HepG2 (cell line): Measurements from ENCODE around the gene WDR59. TPM values are rescaled to one million over a fixed set of nuclear protein-coding genes. Genes with fewer than 3 reads are reported as not detected.
A peak's percentile ranks its signal among the peaks of the same experiment; 100 is the strongest.

Source experiments
- ATAC-seq: fragments of 200-7000 bp; cut with Tn5 transposase; 3 replicates; pipeline ENCODE4 v1.9.1; 2020; ENCODE audit warnings: mild to moderate bottlenecking, moderate library complexity
- BruUV-seq: library from RNA; stranded (reverse); fragments of 400-500 nt; replicated peaks from 2 replicates; lab custom pipeline; 2021; lab: Mats Ljungman, UMichigan
- CTCF ChIA-PET: fragments of 300-600 bp; formaldehyde crosslinking; extraction: SDS; loops from one replicate; lab custom pipeline; 2021; ENCODE audit warnings: low total read pairs, inconsistent platforms, low intra/inter-chr PET ratio; lab: Yijun Ruan, JAX
- POLR2A ChIA-PET: fragments of 350-600 bp; sonication (Branson Sonifier 250); formaldehyde crosslinking; loops from one replicate; lab custom pipeline; 2020; ENCODE audit warnings: antibody characterized with exemption, inconsistent platforms; lab: Yijun Ruan, JAX
- DNase-seq: peaks from one replicate; pipeline ENCODE4 v3.0.0-alpha.2; 2015; ENCODE audit warnings: low spot score
- FAIRE-seq: peaks from 3 replicates; lab custom pipeline; 2011; peaks lifted over from hg19 to GRCh38; lab: Jason Lieb, UNC
- H2AFZ ChIP-seq: one replicate; pipeline ENCODE4 v1.6.1; 2011; ENCODE audit warnings: low read length, inconsistent platforms
- H3K27ac ChIP-seq: fragments of 300-600 bp; 3 replicates; pipeline ENCODE4 v1.8.0; 2011; ENCODE audit warnings: mixed run types, mild to moderate bottlenecking, mixed read lengths, low read length, inconsistent platforms; ENCODE audit not compliant: insufficient read depth; ENCODE audit errors: extremely low read length
- H3K27me3 ChIP-seq, 2 experiments: fragments of 200-600 bp in 1 of 2; 2 replicates in 1 of 2; 3 replicates in 1 of 2; pipeline versions ENCODE4 v1.6.0 to v1.8.0; 2011; ENCODE audit warnings: low read length in 2 of 2, mild to moderate bottlenecking in 2 of 2, moderate library complexity in 2 of 2, inconsistent platforms in 1 of 2; ENCODE audit not compliant: insufficient read depth in 2 of 2, control insufficient read depth in 1 of 2
- H3K36me3 ChIP-seq, 2 experiments: fragments of 200-600 bp in 1 of 2; replicated peaks in 1 of 2; 2 replicates in 1 of 2; 3 replicates in 1 of 2; pipeline versions ENCODE4 v1.5.1 to v1.8.0; 2011; ENCODE audit warnings: low read length in 2 of 2, inconsistent platforms in 1 of 2; ENCODE audit not compliant: insufficient read depth in 2 of 2, control insufficient read depth in 1 of 2
- H3K4me1 ChIP-seq: 2 replicates; pipeline ENCODE4 v1.5.1; 2012; ENCODE audit warnings: low read length, inconsistent platforms; ENCODE audit not compliant: insufficient read depth
- H3K4me2 ChIP-seq: 2 replicates; pipeline ENCODE4 v1.6.0; 2011; ENCODE audit warnings: low read depth, low read length, inconsistent platforms
- H3K4me3 ChIP-seq, 3 experiments: fragments of 200-600 bp in 1 of 3; sonication (generic), shearing (Covaris generic) in 1 of 3; replicated peaks in 1 of 3; 2 replicates each; pipeline ENCODE4 v1.5.1; 2011 to 2016; ENCODE audit warnings: low read length in 3 of 3, inconsistent platforms in 2 of 3, low read depth in 2 of 3, mild to moderate bottlenecking in 2 of 3, control low read depth in 1 of 3, mixed read lengths in 1 of 3; ENCODE audit not compliant: insufficient read depth in 1 of 3
- H3K79me2 ChIP-seq: one replicate; pipeline ENCODE4 v1.6.1; 2011; ENCODE audit warnings: low read length, inconsistent platforms; ENCODE audit not compliant: insufficient read depth
- H3K9ac ChIP-seq: 2 replicates; pipeline ENCODE4 v1.6.0; 2011; ENCODE audit warnings: mild to moderate bottlenecking, low read depth, low read length, inconsistent platforms; ENCODE audit not compliant: insufficient read depth
- H3K9me3 ChIP-seq: 2 replicates; pipeline ENCODE4 v1.5.1; 2012; ENCODE audit warnings: mild to moderate bottlenecking, low read length
- H4K20me1 ChIP-seq: 2 replicates; pipeline ENCODE4 v1.6.0; 2011; ENCODE audit warnings: inconsistent platforms, mild to moderate bottlenecking, low read length, moderate library complexity; ENCODE audit not compliant: insufficient read depth
- ARID4A ChIP-seq: sonication (generic); formaldehyde crosslinking; IDR thresholded peaks from 2 replicates; pipeline ENCODE4 v1.5.0; 2020; ENCODE audit warnings: mild to moderate bottlenecking, missing genetic modification reagents, borderline replicate concordance
- CEBPB ChIP-seq: IDR thresholded peaks from 2 replicates; pipeline ENCODE4 v1.6.1; 2011; ENCODE audit warnings: low read depth, low read length, improper control_type of control experiment, borderline replicate concordance
- CSRNP2 ChIP-seq: sonication (generic); formaldehyde crosslinking; conservative IDR thresholded peaks from 2 replicates; pipeline ENCODE4 v1.8.0; 2022; ENCODE audit warnings: low read depth, missing genetic modification reagents
- ETV6 ChIP-seq: sonication (generic); formaldehyde crosslinking; conservative IDR thresholded peaks from 2 replicates; pipeline ENCODE4 v1.4.0; 2020; ENCODE audit warnings: missing genetic modification reagents
- KLF15 ChIP-seq: sonication (generic); formaldehyde crosslinking; IDR thresholded peaks from 2 replicates; pipeline ENCODE4 v1.8.1; 2023; ENCODE audit warnings: borderline replicate concordance, mild to moderate bottlenecking, inconsistent platforms, missing genetic modification reagents, mixed read lengths
- NCOA5 ChIP-seq: sonication (generic); formaldehyde crosslinking; IDR thresholded peaks from 2 replicates; pipeline ENCODE4 v1.4.0; 2020; ENCODE audit warnings: missing genetic modification reagents
- ZBTB1 ChIP-seq: sonication (generic); formaldehyde crosslinking; IDR thresholded peaks from 2 replicates; pipeline ENCODE4 v1.4.0; 2020; ENCODE audit warnings: missing genetic modification reagents, borderline replicate concordance
- ZNF205 ChIP-seq: IDR thresholded peaks from 2 replicates; pipeline ENCODE4 v1.6.1; 2018; ENCODE audit warnings: missing biosample characterization, missing genetic modification reagents
- ZNF264 ChIP-seq: sonication (generic); formaldehyde crosslinking; IDR thresholded peaks from 2 replicates; pipeline ENCODE4 v1.4.0; 2020; ENCODE audit warnings: missing genetic modification reagents
- ZNF546 ChIP-seq: sonication (generic); formaldehyde crosslinking; conservative IDR thresholded peaks from 2 replicates; pipeline ENCODE4 v1.8.1; 2023; ENCODE audit warnings: mild to moderate bottlenecking, missing genetic modification reagents
- WGBS: methylation state at CpG from one replicate; pipeline ENCODE4 v1.1.6; 2017; ENCODE audit warnings: low lambda C conversion rate; 5-methylcytosine and 5-hydroxymethylcytosine counted together
- in situ Hi-C: cut with HindIII; loops from 2 replicates; pipeline ENCODE4 v1.10.0; 2017; ENCODE audit warnings: low pct_unique_long_range_greater_than_20kb; ENCODE audit not compliant: extremely low pct_ligation_motif_present
- intact Hi-C: fragments of 100-400 bp; cut with micrococcal nuclease; formaldehyde crosslinking; loops from one replicate; pipeline ENCODE4 v1.10.0; 2022; ENCODE audit not compliant: unreplicated experiment
- polyA plus RNA-seq, 8 experiments: library from polyadenylated mRNA; depleted of rRNA in 3 of 8; stranded (reverse) in 7 of 8; unstranded in 1 of 8; fragments of >200 nt; fragmentation: Illumina TruSeq in 4 of 8; extraction: Trizol in 4 of 8; gene quantifications; 2 replicates each; pipeline versions ENCODE4 v1.2.1 to v1.2.3, GENCODE V29; 2011 to 2016; ENCODE audit warnings: low read depth in 4 of 8, missing spikeins in 1 of 8, mixed read lengths in 1 of 8; ENCODE audit not compliant: insufficient read depth in 1 of 8
- total RNA-seq, 5 experiments: library from RNA; depleted of rRNA; stranded (reverse); fragments of >200 nt; fragmentation: Illumina TruSeq; extraction: Trizol; gene quantifications; 2 replicates each; pipeline ENCODE4 v1.2.3, GENCODE V29; 2016; ENCODE audit warnings: low read depth in 1 of 5

Gene WDR59
- total and polyA plus RNA-seq, 2 of the 13 experiments (the other 11 are each of a cell fraction or from before 2014, with no cell fraction given), result 65.2 to 306 TPM

GRCh38 chr16:74850027-74850426, 134.9 kb downstream of the WDR59 start:
- H3K79me2 ChIP-seq, result no peaks in the 10 kb centered on the region
- H3K4me2 ChIP-seq, result no peak overlapping the region
- in situ Hi-C loops, result loop anchor here (5.0 kb wide), 1 partner anchor 33 kb away; no protein-coding TSS in a partner anchor
- FAIRE-seq (no peak), ATAC-seq (no peak), DNase-seq (no peak)
- POLR2A ChIA-PET, result no interaction called here
- H3K36me3 ChIP-seq, result no peaks in the 10 kb centered on the region
- H2AFZ ChIP-seq, result no peak overlapping the region
- 28% methylated on average over 7 of the region's 7 CpGs for WGBS
- CTCF ChIA-PET, result no interaction called here
- H3K9me3 ChIP-seq, result no peaks in the 10 kb centered on the region
- H3K9ac ChIP-seq, result no peak overlapping the region
- H3K27ac ChIP-seq, result no peak overlapping the region
- H4K20me1 ChIP-seq, result no peaks in the 10 kb centered on the region
- peaks cover 0 to 14% of the 10 kb centered on the region in 2 experiments; a peak in 1 of 5 replicates for H3K27me3 ChIP-seq
- no TSS peak for BruUV-seq
- no peaks in the 10 kb centered on the region for H3K4me1 ChIP-seq
- no peak overlapping the region for H3K4me3 ChIP-seq
- TF ChIP-seq ETV6 (CRISPR knock-in tag) (no peak), KLF15 (CRISPR knock-in tag) (no peak), ZBTB1 (no peak), ZNF264 (CRISPR knock-in tag) (no peak), ZNF546 (CRISPR knock-in tag) (no peak), ZNF205 (CRISPR knock-in tag) (no peak), CSRNP2 (CRISPR knock-in tag) (no peak), NCOA5 (CRISPR knock-in tag) (no peak)
- intact Hi-C loops, result no loop called here

- CTCF ChIA-PET, result no interaction called here
- in situ Hi-C loops (no loop called here), intact Hi-C loops (no loop called here)
- FAIRE-seq, result no peak
- POLR2A ChIA-PET, result no interaction called here
- Histone ChIP-seq H3K36me3 (no peaks in the 10 kb centered on the region), H3K4me3 (no peak overlapping the region), H3K79me2 (no peaks in the 10 kb centered on the region), H3K9ac (no peak overlapping the region), H4K20me1 (no peaks in the 10 kb centered on the region), H3K4me2 (no peak overlapping the region), H3K4me1 (peaks cover 12% of the 10 kb centered on the region), H3K27me3 (peaks cover 0 to 14% of the 10 kb centered on the region in 2 experiments; a peak in 1 of 5 replicates), H3K9me3 (no peaks in the 10 kb centered on the region), H3K27ac (no peak overlapping the region), H2AFZ (no peak overlapping the region)
- 95% methylated on average over 1 of the region's 1 CpG for WGBS
- TF ChIP-seq ARID4A (CRISPR knock-in tag) (no peak), CEBPB (peak; percentile 73)
- DNase-seq, result no peak
- no TSS peak for BruUV-seq
- ATAC-seq, result no peak
Measured at GRCh38 chr16:74847202-74847601, 137.7 kb downstream of the WDR59 start.
